ENCODE results near the gene DDAH2.

DDAH2 gene

GRCh38 chr6:31769684-31770371 is 40.7 kb upstream of the DDAH2 start:
- peak overlapping the region; percentile 65 to 72 for H3K27ac ChIP-seq (ENCODE audit: low read depth in 2 of 2, low read length in 2 of 2)
- H3K27me3 ChIP-seq (ENCODE audit: control insufficient read depth in 2 of 2, insufficient read depth in 2 of 2, low read length in 2 of 2), result no peaks in the 10 kb centered on the region
- H3K9me3 ChIP-seq (ENCODE audit: control insufficient read depth in 2 of 2, low read length in 2 of 2), result no peaks in the 10 kb centered on the region
- H3K36me3 ChIP-seq (ENCODE audit: control insufficient read depth in 2 of 2, insufficient read depth in 2 of 2, low read length in 2 of 2), result no peaks in the 10 kb centered on the region
- peak overlapping the region in 1 of 2 donors; percentile 46 for H3K9ac ChIP-seq (ENCODE audit: low read depth in 1 of 2, low read length in 2 of 2)
- peaks cover 0 to 10% of the 10 kb centered on the region in 2 donors for H3K4me1 ChIP-seq (ENCODE audit: control insufficient read depth in 2 of 2, insufficient read depth in 2 of 2, low read length in 2 of 2)
- peak overlapping the region in 1 of 2 donors; percentile 3 for H3K4me3 ChIP-seq (ENCODE audit: low read length in 2 of 2)

GRCh38 chr6:31768363-31769257 is 39.5 kb upstream of the DDAH2 start:
- H3K27ac ChIP-seq (ENCODE audit: low read depth in 2 of 2, low read length in 2 of 2), result no peak overlapping the region
- no peaks in the 10 kb centered on the region for H3K36me3 ChIP-seq (ENCODE audit: control insufficient read depth in 2 of 2, insufficient read depth in 2 of 2, low read length in 2 of 2)
- H3K4me1 ChIP-seq (ENCODE audit: control insufficient read depth in 2 of 2, insufficient read depth in 2 of 2, low read length in 2 of 2), result peaks cover 0 to 9% of the 10 kb centered on the region in 2 donors

GRCh38 chr6:31767096-31767645 is 38.1 kb upstream of the DDAH2 start:
- H3K4me1 ChIP-seq (ENCODE audit: control insufficient read depth in 2 of 2, insufficient read depth in 2 of 2, low read length in 2 of 2), result peaks cover 0 to 4% of the 10 kb centered on the region in 2 donors
- H3K9me3 ChIP-seq (ENCODE audit: control insufficient read depth in 2 of 2, low read length in 2 of 2), result no peaks in the 10 kb centered on the region
- H3K4me3 ChIP-seq (ENCODE audit: low read length in 2 of 2), result no peak overlapping the region
- no peaks in the 10 kb centered on the region for H3K36me3 ChIP-seq (ENCODE audit: control insufficient read depth in 2 of 2, insufficient read depth in 2 of 2, low read length in 2 of 2)
- no peak overlapping the region for H3K9ac ChIP-seq (ENCODE audit: low read depth in 1 of 2, low read length in 2 of 2)
- no peaks in the 10 kb centered on the region for H3K27me3 ChIP-seq (ENCODE audit: control insufficient read depth in 2 of 2, insufficient read depth in 2 of 2, low read length in 2 of 2)
- H3K27ac ChIP-seq (ENCODE audit: low read depth in 2 of 2, low read length in 2 of 2), result no peak overlapping the region

More at GRCh38 chr6:31768363-31769257, 39.5 kb upstream of the DDAH2 start:
- Histone ChIP-seq H3K9ac (ENCODE audit: low read depth in 1 of 2, low read length in 2 of 2) (no peak overlapping the region), H3K4me3 (ENCODE audit: low read length in 2 of 2) (no peak overlapping the region), H3K9me3 (ENCODE audit: control insufficient read depth in 2 of 2, low read length in 2 of 2) (no peaks in the 10 kb centered on the region), H3K27me3 (ENCODE audit: control insufficient read depth in 2 of 2, insufficient read depth in 2 of 2, low read length in 2 of 2) (no peaks in the 10 kb centered on the region)

- H3K4me3 ChIP-seq (ENCODE audit: low read length in 2 of 2), result peak overlapping the region; percentile 29
- H3K4me1 ChIP-seq (ENCODE audit: control insufficient read depth in 2 of 2, insufficient read depth in 2 of 2, low read length in 2 of 2), result peaks cover 0 to 4% of the 10 kb centered on the region in 2 donors
- H3K9ac ChIP-seq (ENCODE audit: low read depth in 1 of 2, low read length in 2 of 2), result no peak overlapping the region
- H3K27ac ChIP-seq (ENCODE audit: low read depth in 2 of 2, low read length in 2 of 2), result no peak overlapping the region
- H3K9me3 ChIP-seq (ENCODE audit: control insufficient read depth in 2 of 2, low read length in 2 of 2), result no peaks in the 10 kb centered on the region
- no peaks in the 10 kb centered on the region for H3K27me3 ChIP-seq (ENCODE audit: control insufficient read depth in 2 of 2, insufficient read depth in 2 of 2, low read length in 2 of 2)
- H3K36me3 ChIP-seq (ENCODE audit: control insufficient read depth in 2 of 2, insufficient read depth in 2 of 2, low read length in 2 of 2), result no peaks in the 10 kb centered on the region
These were observed 37.1 kb upstream of the DDAH2 start for GRCh38 chr6:31765910-31766794.

- Histone ChIP-seq H3K27ac (ENCODE audit: low read depth in 2 of 2, low read length in 2 of 2) (no peak overlapping the region), H3K4me1 (ENCODE audit: control insufficient read depth in 2 of 2, insufficient read depth in 2 of 2, low read length in 2 of 2) (peaks cover 0 to 4% of the 10 kb centered on the region in 2 donors), H3K27me3 (ENCODE audit: control insufficient read depth in 2 of 2, insufficient read depth in 2 of 2, low read length in 2 of 2) (no peaks in the 10 kb centered on the region), H3K9ac (ENCODE audit: low read depth in 1 of 2, low read length in 2 of 2) (no peak overlapping the region), H3K4me3 (ENCODE audit: low read length in 2 of 2) (no peak overlapping the region), H3K9me3 (ENCODE audit: control insufficient read depth in 2 of 2, low read length in 2 of 2) (no peaks in the 10 kb centered on the region), H3K36me3 (ENCODE audit: control insufficient read depth in 2 of 2, insufficient read depth in 2 of 2, low read length in 2 of 2) (no peaks in the 10 kb centered on the region)
These were observed 36.4 kb upstream of the DDAH2 start for GRCh38 chr6:31765559-31765909.

- Histone ChIP-seq H3K9me3 (ENCODE audit: control insufficient read depth in 2 of 2, low read length in 2 of 2) (no peaks in the 10 kb centered on the region), H3K27me3 (ENCODE audit: control insufficient read depth in 2 of 2, insufficient read depth in 2 of 2, low read length in 2 of 2) (no peaks in the 10 kb centered on the region), H3K9ac (ENCODE audit: low read depth in 1 of 2, low read length in 2 of 2) (no peak overlapping the region), H3K4me1 (ENCODE audit: control insufficient read depth in 2 of 2, insufficient read depth in 2 of 2, low read length in 2 of 2) (no peaks in the 10 kb centered on the region), H3K27ac (ENCODE audit: low read depth in 2 of 2, low read length in 2 of 2) (no peak overlapping the region), H3K4me3 (ENCODE audit: low read length in 2 of 2) (no peak overlapping the region), H3K36me3 (ENCODE audit: control insufficient read depth in 2 of 2, insufficient read depth in 2 of 2, low read length in 2 of 2) (no peaks in the 10 kb centered on the region)
These were observed 35.1 kb upstream of the DDAH2 start for GRCh38 chr6:31764198-31764597.

GRCh38 chr6:31763619-31763940 is 34.5 kb upstream of the DDAH2 start:
- H3K36me3 ChIP-seq (ENCODE audit: control insufficient read depth in 2 of 2, insufficient read depth in 2 of 2, low read length in 2 of 2), result no peaks in the 10 kb centered on the region
- no peaks in the 10 kb centered on the region for H3K27me3 ChIP-seq (ENCODE audit: control insufficient read depth in 2 of 2, insufficient read depth in 2 of 2, low read length in 2 of 2)
- H3K9me3 ChIP-seq (ENCODE audit: control insufficient read depth in 2 of 2, low read length in 2 of 2), result no peaks in the 10 kb centered on the region
- H3K4me3 ChIP-seq (ENCODE audit: low read length in 2 of 2), result no peak overlapping the region
- no peak overlapping the region for H3K9ac ChIP-seq (ENCODE audit: low read depth in 1 of 2, low read length in 2 of 2)
- no peaks in the 10 kb centered on the region for H3K4me1 ChIP-seq (ENCODE audit: control insufficient read depth in 2 of 2, insufficient read depth in 2 of 2, low read length in 2 of 2)
- no peak overlapping the region for H3K27ac ChIP-seq (ENCODE audit: low read depth in 2 of 2, low read length in 2 of 2)

GRCh38 chr6:31762878-31763618 is 33.9 kb upstream of the DDAH2 start:
- Histone ChIP-seq H3K4me3 (ENCODE audit: low read length in 2 of 2) (no peak overlapping the region), H3K4me1 (ENCODE audit: control insufficient read depth in 2 of 2, insufficient read depth in 2 of 2, low read length in 2 of 2) (no peaks in the 10 kb centered on the region), H3K9ac (ENCODE audit: low read depth in 1 of 2, low read length in 2 of 2) (no peak overlapping the region), H3K27me3 (ENCODE audit: control insufficient read depth in 2 of 2, insufficient read depth in 2 of 2, low read length in 2 of 2) (no peaks in the 10 kb centered on the region), H3K36me3 (ENCODE audit: control insufficient read depth in 2 of 2, insufficient read depth in 2 of 2, low read length in 2 of 2) (no peaks in the 10 kb centered on the region), H3K27ac (ENCODE audit: low read depth in 2 of 2, low read length in 2 of 2) (no peak overlapping the region), H3K9me3 (ENCODE audit: control insufficient read depth in 2 of 2, low read length in 2 of 2) (no peaks in the 10 kb centered on the region)

- no peaks in the 10 kb centered on the region for H3K9me3 ChIP-seq (ENCODE audit: control insufficient read depth in 2 of 2, low read length in 2 of 2)
- H3K27ac ChIP-seq (ENCODE audit: low read depth in 2 of 2, low read length in 2 of 2), result no peak within 1 kb of the TSS
- H3K36me3 ChIP-seq (ENCODE audit: control insufficient read depth in 2 of 2, insufficient read depth in 2 of 2, low read length in 2 of 2), result no peaks in the 10 kb centered on the region
- no peaks in the 10 kb centered on the region for H3K4me1 ChIP-seq (ENCODE audit: control insufficient read depth in 2 of 2, insufficient read depth in 2 of 2, low read length in 2 of 2)
- no peak within 1 kb of the TSS for H3K4me3 ChIP-seq (ENCODE audit: low read length in 2 of 2)
- no peaks in the 10 kb centered on the region for H3K27me3 ChIP-seq (ENCODE audit: control insufficient read depth in 2 of 2, insufficient read depth in 2 of 2, low read length in 2 of 2)
- no peak within 1 kb of the TSS for H3K9ac ChIP-seq (ENCODE audit: low read depth in 1 of 2, low read length in 2 of 2)
These were observed 33.3 kb upstream of the DDAH2 start, which contains the start of gene SAPCD1 for GRCh38 chr6:31762356-31762755. Gene SAPCD1 (plus strand): TSS chr6:31762656. CDS start chr6:31763055, 399 bp downstream.
